ENCODE data around the gene SPOUT1. TPM values are rescaled to one million over a fixed set of nuclear protein-coding genes. Genes with fewer than 3 reads are reported as not detected.
"Not testable (repeated sequence)": the region's sequence is repeated elsewhere in the genome, so short reads cannot be mapped to it uniquely, and the experiment has no call there.

Gene SPOUT1
- total RNA-seq, 1 experiment from 2014 or later, result 70.4 TPM

DNA sequence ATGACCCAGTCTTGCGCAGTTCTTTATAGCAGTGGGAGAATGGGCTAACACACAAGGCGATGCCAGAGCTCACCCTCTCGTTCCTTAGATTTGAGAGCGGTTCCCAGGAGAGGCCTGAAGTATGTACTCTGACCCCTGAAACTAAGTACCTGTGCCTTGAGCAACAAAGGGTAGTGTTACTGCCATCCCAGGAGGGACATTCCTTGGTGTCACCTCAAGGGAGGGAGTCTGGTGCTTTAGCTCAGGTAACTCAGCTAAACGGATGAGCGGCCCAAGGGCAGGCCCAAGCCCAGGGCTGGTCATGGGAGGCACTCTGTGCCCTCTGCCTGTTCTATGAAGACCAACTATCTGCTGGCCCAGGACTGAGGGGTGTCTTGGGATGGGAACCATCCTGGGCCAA, 31.9 kb upstream of the SPOUT1 start:
- Histone ChIP-seq H4K20me1 (ENCODE audit: insufficient read depth) (no peaks in the 10 kb centered on the region), H3K9ac (ENCODE audit: low read length) (no peak overlapping the region), H3K4me2 (ENCODE audit: low read length) (no peak overlapping the region), H2AFZ (ENCODE audit: low read depth, low read length, poor library complexity, severe bottlenecking) (no peak overlapping the region), H3K27me3 (ENCODE audit: insufficient read depth, low read length) (no peaks in the 10 kb centered on the region), H3K79me2 (ENCODE audit: insufficient read depth, low read length) (no peaks in the 10 kb centered on the region), H3K36me3 (ENCODE audit: control insufficient read depth in 1 of 2, insufficient read depth in 2 of 2, low read length in 2 of 2) (no peaks in the 10 kb centered on the region), H3K27ac (ENCODE audit: low read depth, low read length) (no peak overlapping the region), H3K9me3 (ENCODE audit: control insufficient read depth in 1 of 2, insufficient read depth in 1 of 2, low read depth in 1 of 2, low read length in 2 of 2) (no peaks in the 10 kb centered on the region), H3K4me3 (replicated peaks in 1 of 2; ENCODE audit: low read depth in 1 of 2, low read length in 2 of 2) (no peak overlapping the region), H3K9me2 (ENCODE audit: insufficient read depth) (no peaks in the 10 kb centered on the region), H3K4me1 (ENCODE audit: control insufficient read depth in 1 of 2, insufficient read depth in 2 of 2, low read length in 2 of 2) (peaks cover 2 to 7% of the 10 kb centered on the region in 2 experiments; a peak in 3 of 4 replicates)
- no TSS peak for BruUV-seq (replicated peaks)
- ChIA-PET POLR2A (no interaction called here), CTCF (interaction anchor here (0.9 to 1.3 kb wide), 5 partner anchors 9 to 67 kb away, joined by 3 to 7 read pairs (median 3); no protein-coding TSS in a partner anchor), RAD21 (ENCODE audit: low non-redundant PET in 1 of 2, low total read pairs in 2 of 2, uncharacterized antibody in 2 of 2, unreplicated experiment in 2 of 2) (no interaction called here)
- ATAC-seq (no peak), DNase-seq (ENCODE audit: low read depth, low spot score) (no peak)
- TF ChIP-seq YY1 (IDR thresholded peaks at IDR 0.05; ENCODE audit: extremely low read depth, insufficient replicate concordance, low read depth, low read length), result no peak
- TF ChIP-seq EZH2phosphoT487 (IDR thresholded peaks at IDR 0.05; ENCODE audit: borderline replicate concordance), result no peak
- no peak for TF ChIP-seq CEBPB (IDR thresholded peaks at IDR 0.05; ENCODE audit: low read depth)
- no peak for TF ChIP-seq EGR1 (IDR thresholded peaks at IDR 0.05; ENCODE audit: low read depth)
- no peak for TF ChIP-seq EZH2 (IDR thresholded peaks at IDR 0.05)
- intact Hi-C loops (cut with micrococcal nuclease), result no loop called here

- no peaks in the 10 kb centered on the region for H3K9me2 ChIP-seq (ENCODE audit: insufficient read depth)
- ChIA-PET RAD21 (ENCODE audit: low non-redundant PET in 1 of 2, low total read pairs in 2 of 2, uncharacterized antibody in 2 of 2, unreplicated experiment in 2 of 2) (no interaction called here), POLR2A (no interaction called here), CTCF (interaction anchor here (0.9 to 1.3 kb wide), 2 partner anchors 15 to 19 kb away, joined by 3 to 4 read pairs; no protein-coding TSS in a partner anchor)
- H3K4me1 ChIP-seq (ENCODE audit: control insufficient read depth in 1 of 2, insufficient read depth in 2 of 2, low read length in 2 of 2), result peaks cover 2 to 7% of the 10 kb centered on the region in 2 experiments; a peak in 3 of 4 replicates
- no peak overlapping the region for H2AFZ ChIP-seq (ENCODE audit: low read depth, low read length, poor library complexity, severe bottlenecking)
- no TSS peak for BruUV-seq (replicated peaks)
- H3K27ac ChIP-seq (ENCODE audit: low read depth, low read length), result no peak overlapping the region
- TF ChIP-seq CBX3 (IDR thresholded peaks at IDR 0.05; ENCODE audit: low read depth) (no peak), ZBTB33 (IDR thresholded peaks at IDR 0.05; ENCODE audit: extremely low read depth, insufficient replicate concordance, low read length) (no peak), ZNF274 (IDR thresholded peaks at IDR 0.05; ENCODE audit: low read depth, low read length) (no peak), POLR2A (IDR thresholded peaks at IDR 0.05; ENCODE audit: borderline replicate concordance, extremely low read depth, insufficient read depth, insufficient read length) (no peak)
- TF ChIP-seq, protein P1, sequence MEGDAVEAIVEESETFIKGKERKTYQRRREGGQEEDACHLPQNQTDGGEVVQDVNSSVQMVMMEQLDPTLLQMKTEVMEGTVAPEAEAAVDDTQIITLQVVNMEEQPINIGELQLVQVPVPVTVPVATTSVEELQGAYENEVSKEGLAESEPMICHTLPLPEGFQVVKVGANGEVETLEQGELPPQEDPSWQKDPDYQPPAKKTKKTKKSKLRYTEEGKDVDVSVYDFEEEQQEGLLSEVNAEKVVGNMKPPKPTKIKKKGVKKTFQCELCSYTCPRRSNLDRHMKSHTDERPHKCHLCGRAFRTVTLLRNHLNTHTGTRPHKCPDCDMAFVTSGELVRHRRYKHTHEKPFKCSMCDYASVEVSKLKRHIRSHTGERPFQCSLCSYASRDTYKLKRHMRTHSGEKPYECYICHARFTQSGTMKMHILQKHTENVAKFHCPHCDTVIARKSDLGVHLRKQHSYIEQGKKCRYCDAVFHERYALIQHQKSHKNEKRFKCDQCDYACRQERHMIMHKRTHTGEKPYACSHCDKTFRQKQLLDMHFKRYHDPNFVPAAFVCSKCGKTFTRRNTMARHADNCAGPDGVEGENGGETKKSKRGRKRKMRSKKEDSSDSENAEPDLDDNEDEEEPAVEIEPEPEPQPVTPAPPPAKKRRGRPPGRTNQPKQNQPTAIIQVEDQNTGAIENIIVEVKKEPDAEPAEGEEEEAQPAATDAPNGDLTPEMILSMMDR (IDR thresholded peaks at IDR 0.05 in 2 of 3, conservative IDR thresholded peaks at IDR 0.05 in 1 of 3; ENCODE audit: borderline replicate concordance in 1 of 3, insufficient read depth in 1 of 3, low read depth in 2 of 3, low read length in 2 of 3), result no peak
- H3K9ac ChIP-seq (ENCODE audit: low read length), result no peak overlapping the region
- H3K36me3 ChIP-seq (ENCODE audit: control insufficient read depth in 1 of 2, insufficient read depth in 2 of 2, low read length in 2 of 2), result no peaks in the 10 kb centered on the region
- H4K20me1 ChIP-seq (ENCODE audit: insufficient read depth), result no peaks in the 10 kb centered on the region
- no peaks in the 10 kb centered on the region for H3K9me3 ChIP-seq (ENCODE audit: control insufficient read depth in 1 of 2, insufficient read depth in 1 of 2, low read depth in 1 of 2, low read length in 2 of 2)
- no peak overlapping the region for H3K4me2 ChIP-seq (ENCODE audit: low read length)
- DNase-seq (ENCODE audit: low read depth, low spot score) (no peak), ATAC-seq (no peak)
- intact Hi-C loops (cut with micrococcal nuclease), result no loop called here
- H3K27me3 ChIP-seq (ENCODE audit: insufficient read depth, low read length), result no peaks in the 10 kb centered on the region
- H3K79me2 ChIP-seq (ENCODE audit: insufficient read depth, low read length), result no peaks in the 10 kb centered on the region
- no peak overlapping the region for H3K4me3 ChIP-seq (replicated peaks in 1 of 2; ENCODE audit: low read depth in 1 of 2, low read length in 2 of 2)
Measured at GRCh38 chr9:128860937-128861336, 31.3 kb upstream of the SPOUT1 start.

GRCh38 chr9:128858476-128858875, 28.9 kb upstream of the SPOUT1 start:
- RAD21 ChIA-PET (ENCODE audit: low non-redundant PET in 1 of 2, low total read pairs in 2 of 2, uncharacterized antibody in 2 of 2, unreplicated experiment in 2 of 2); POLR2A ChIA-PET; H3K9ac ChIP-seq (ENCODE audit: low read length); ATAC-seq; H3K4me1 ChIP-seq (ENCODE audit: control insufficient read depth in 1 of 2, insufficient read depth in 2 of 2, low read length in 2 of 2); H3K27ac ChIP-seq (ENCODE audit: low read depth, low read length); BruUV-seq (replicated peaks); H3K27me3 ChIP-seq (ENCODE audit: insufficient read depth, low read length); H4K20me1 ChIP-seq (ENCODE audit: insufficient read depth); H3K4me2 ChIP-seq (ENCODE audit: low read length); H3K36me3 ChIP-seq (ENCODE audit: control insufficient read depth in 1 of 2, insufficient read depth in 2 of 2, low read length in 2 of 2); H3K79me2 ChIP-seq (ENCODE audit: insufficient read depth, low read length); H3K4me3 ChIP-seq (replicated peaks in 1 of 2; ENCODE audit: low read depth in 1 of 2, low read length in 2 of 2); H2AFZ ChIP-seq (ENCODE audit: low read depth, low read length, poor library complexity, severe bottlenecking); DNase-seq (ENCODE audit: low read depth, low spot score); H3K9me2 ChIP-seq (ENCODE audit: insufficient read depth); H3K9me3 ChIP-seq (ENCODE audit: control insufficient read depth in 1 of 2, insufficient read depth in 1 of 2, low read depth in 1 of 2, low read length in 2 of 2); intact Hi-C loops (cut with micrococcal nuclease): not testable (repeated sequence)
- CTCF ChIA-PET, result interaction anchor here (0.7 kb wide), 1 partner anchor 70 kb away, joined by 3 read pairs; no protein-coding TSS in a partner anchor

All from HCT116 (cell line).